Measurements from ENCODE around the gene LCE1D. TPM values are rescaled to one million over a fixed set of nuclear protein-coding genes. Genes with fewer than 3 reads are reported as not detected.

LCE1D gene
- total RNA-seq, 4 donors from 2014 or later, result not detected

DNA sequence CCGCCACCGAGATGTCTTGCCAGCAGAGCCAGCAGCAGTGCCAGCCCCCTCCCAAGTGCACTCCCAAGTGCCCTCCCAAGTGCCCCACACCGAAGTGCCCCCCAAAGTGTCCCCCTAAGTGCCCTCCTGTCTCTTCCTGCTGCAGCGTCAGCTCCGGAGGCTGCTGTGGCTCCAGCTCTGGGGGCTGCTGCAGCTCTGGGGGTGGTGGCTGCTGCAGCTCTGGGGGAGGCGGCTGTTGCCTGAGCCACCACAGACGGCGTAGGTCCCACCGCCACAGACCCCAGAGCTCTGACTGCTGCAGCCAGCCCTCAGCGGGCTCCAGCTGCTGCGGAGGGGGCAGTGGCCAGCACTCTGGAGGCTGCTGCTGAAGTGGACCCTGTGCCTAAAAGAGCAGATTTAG is 20.2 kb upstream of the LCE1D start:
- Histone ChIP-seq H3K27me3 (no peaks in the 10 kb centered on the region), H3K27ac (no peak overlapping the region), H3K4me1 (no peaks in the 10 kb centered on the region), H3K4me3 (no peak overlapping the region), H3K9me3 (no peaks in the 10 kb centered on the region), H3K36me3 (no peaks in the 10 kb centered on the region)
- intact Hi-C loops (cut with DNase I; ENCODE audit: low total_unique reads), result no loop called here
- WGBS, 2 donors (ENCODE audit: low coverage in 1 of 2), result 76 to 100% methylated on average over 1 to 10 of the region's 11 CpGs
- in situ Hi-C loops (cut with MboI; ENCODE audit: low pct_ligation_motif_present in 1 of 4, low pct_unique_long_range_greater_than_20kb in 1 of 4, low sequenced_read_pairs in 3 of 4), result no loop called here
- DNase-seq, result no peak
- TF ChIP-seq POLR2A (IDR thresholded peaks at IDR 0.05) (no peak), EP300 (IDR thresholded peaks at IDR 0.05; ENCODE audit: low read depth) (no peak), POLR2AphosphoS5 (IDR thresholded peaks at IDR 0.05) (no peak)
- TF ChIP-seq, protein P1, sequence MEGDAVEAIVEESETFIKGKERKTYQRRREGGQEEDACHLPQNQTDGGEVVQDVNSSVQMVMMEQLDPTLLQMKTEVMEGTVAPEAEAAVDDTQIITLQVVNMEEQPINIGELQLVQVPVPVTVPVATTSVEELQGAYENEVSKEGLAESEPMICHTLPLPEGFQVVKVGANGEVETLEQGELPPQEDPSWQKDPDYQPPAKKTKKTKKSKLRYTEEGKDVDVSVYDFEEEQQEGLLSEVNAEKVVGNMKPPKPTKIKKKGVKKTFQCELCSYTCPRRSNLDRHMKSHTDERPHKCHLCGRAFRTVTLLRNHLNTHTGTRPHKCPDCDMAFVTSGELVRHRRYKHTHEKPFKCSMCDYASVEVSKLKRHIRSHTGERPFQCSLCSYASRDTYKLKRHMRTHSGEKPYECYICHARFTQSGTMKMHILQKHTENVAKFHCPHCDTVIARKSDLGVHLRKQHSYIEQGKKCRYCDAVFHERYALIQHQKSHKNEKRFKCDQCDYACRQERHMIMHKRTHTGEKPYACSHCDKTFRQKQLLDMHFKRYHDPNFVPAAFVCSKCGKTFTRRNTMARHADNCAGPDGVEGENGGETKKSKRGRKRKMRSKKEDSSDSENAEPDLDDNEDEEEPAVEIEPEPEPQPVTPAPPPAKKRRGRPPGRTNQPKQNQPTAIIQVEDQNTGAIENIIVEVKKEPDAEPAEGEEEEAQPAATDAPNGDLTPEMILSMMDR (IDR thresholded peaks at IDR 0.05), result no peak

DNA sequence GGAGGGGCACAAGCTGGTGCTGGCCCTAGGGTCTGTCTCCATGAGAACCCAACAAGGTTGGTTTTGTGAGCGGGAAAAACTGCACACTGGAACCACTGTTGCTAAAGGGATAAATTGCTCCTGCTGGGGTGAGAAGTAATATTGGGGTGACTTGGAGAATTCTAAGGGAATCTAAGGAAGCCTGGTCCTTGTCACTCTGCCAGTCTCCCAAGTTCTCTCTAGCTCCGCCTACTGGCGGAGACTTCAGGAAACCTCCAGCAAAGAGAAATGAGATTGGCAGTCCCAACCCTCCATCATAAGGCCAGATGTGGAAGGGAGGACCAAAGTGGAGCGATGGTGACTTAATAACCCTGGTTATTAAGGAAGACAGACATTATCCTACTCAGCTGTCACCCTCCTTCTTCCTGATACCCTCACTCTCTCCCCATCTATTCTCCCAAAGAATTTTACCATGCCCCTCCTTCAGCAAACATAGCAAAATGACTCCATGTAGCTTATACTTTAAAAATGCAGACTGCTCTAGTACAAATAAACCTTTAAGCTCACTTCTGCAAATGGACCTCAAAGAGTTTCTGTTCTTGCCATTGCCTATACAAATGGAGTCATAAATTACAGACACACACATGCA is 18.9 kb upstream of the LCE1D start:
- no peak for TF ChIP-seq POLR2AphosphoS5 (IDR thresholded peaks at IDR 0.05)
- no peak for TF ChIP-seq POLR2A (IDR thresholded peaks at IDR 0.05)
- no peak for TF ChIP-seq EP300 (IDR thresholded peaks at IDR 0.05; ENCODE audit: low read depth)
- TF ChIP-seq, protein P1 (IDR thresholded peaks at IDR 0.05), result no peak
- WGBS, 2 donors (ENCODE audit: low coverage in 1 of 2), result 48% methylated on average over 4 of the region's 4 CpGs; no CpG with 5 or more reads in 1 of the 2 donors
- no peak overlapping the region for H3K27ac ChIP-seq
- H3K9me3 ChIP-seq, result no peaks in the 10 kb centered on the region
- DNase-seq, result no peak
- no peak overlapping the region for H3K4me3 ChIP-seq
- no peaks in the 10 kb centered on the region for H3K36me3 ChIP-seq
- in situ Hi-C loops (cut with MboI; ENCODE audit: low pct_ligation_motif_present in 1 of 4, low pct_unique_long_range_greater_than_20kb in 1 of 4, low sequenced_read_pairs in 3 of 4) (no loop called here), intact Hi-C loops (cut with DNase I; ENCODE audit: low total_unique reads) (no loop called here)
- H3K4me1 ChIP-seq, result no peaks in the 10 kb centered on the region
- H3K27me3 ChIP-seq, result no peaks in the 10 kb centered on the region

DNA sequence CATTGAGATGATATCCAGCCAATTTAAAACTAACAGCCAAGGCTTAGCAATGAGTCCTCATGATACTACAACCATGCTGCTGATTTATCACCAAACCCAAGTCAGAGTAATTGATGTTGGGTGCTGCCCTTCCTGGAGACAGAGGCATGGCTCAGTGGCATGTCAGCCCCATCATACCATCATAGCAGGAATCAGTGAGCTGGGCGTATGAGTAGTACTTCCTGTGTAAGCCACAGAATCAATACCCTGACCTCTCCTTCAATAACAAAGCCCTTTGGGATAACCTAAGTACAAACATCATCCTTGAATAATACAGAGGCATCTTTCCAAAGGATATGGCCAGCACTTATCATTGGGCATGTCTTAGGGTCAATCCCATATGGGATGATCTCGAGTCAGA is 13.4 kb upstream of the LCE1D start:
- in situ Hi-C loops (cut with MboI; ENCODE audit: low pct_ligation_motif_present in 1 of 4, low pct_unique_long_range_greater_than_20kb in 1 of 4, low sequenced_read_pairs in 3 of 4), result no loop called here
- Histone ChIP-seq H3K36me3 (no peaks in the 10 kb centered on the region), H3K4me3 (no peak overlapping the region), H3K27me3 (no peaks in the 10 kb centered on the region), H3K9me3 (no peaks in the 10 kb centered on the region), H3K4me1 (no peaks in the 10 kb centered on the region), H3K27ac (no peak overlapping the region)
- DNase-seq, result no peak
- WGBS, 2 donors (ENCODE audit: low coverage in 1 of 2), result 54% methylated on average over 2 of the region's 2 CpGs; no CpG with 5 or more reads in 1 of the 2 donors
- intact Hi-C loops (cut with DNase I; ENCODE audit: low total_unique reads), result no loop called here
- TF ChIP-seq EP300 (IDR thresholded peaks at IDR 0.05; ENCODE audit: low read depth) (no peak), POLR2AphosphoS5 (IDR thresholded peaks at IDR 0.05) (no peak), POLR2A (IDR thresholded peaks at IDR 0.05) (no peak)
- TF ChIP-seq, protein P1 (IDR thresholded peaks at IDR 0.05), result no peak

DNA sequence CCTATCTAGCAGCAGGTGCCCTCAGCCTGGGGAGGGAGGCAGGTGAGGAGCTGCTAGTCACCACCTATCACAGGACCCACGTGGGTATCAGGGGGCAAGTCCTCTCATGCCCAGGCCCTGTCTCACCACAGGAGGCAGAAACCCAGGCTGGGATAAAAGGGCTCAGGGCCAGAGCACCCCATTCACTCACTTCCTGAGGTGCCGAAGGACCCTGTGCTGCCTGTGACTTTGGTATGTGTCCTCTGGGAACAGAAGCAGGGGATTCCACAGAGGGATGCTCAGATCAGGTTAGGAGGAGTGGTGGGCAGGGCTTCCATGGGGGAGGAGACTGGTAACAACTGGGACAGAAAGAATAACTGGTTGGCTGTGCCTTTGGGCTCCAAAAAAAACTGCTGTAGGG is 10.4 kb upstream of the LCE1D start, which contains the start of gene LCE1E:
LCE1E (plus strand) TSS at position 181 of the 400 bp plus-strand sequence. CDS start 1,043 bp downstream, outside the sequence.
- Histone ChIP-seq H3K4me3 (no peak within 1 kb of the TSS), H3K36me3 (no peaks in the 10 kb centered on the region), H3K27ac (no peak within 1 kb of the TSS), H3K9me3 (no peaks in the 10 kb centered on the region), H3K27me3 (no peaks in the 10 kb centered on the region), H3K4me1 (no peaks in the 10 kb centered on the region)
- TF ChIP-seq EP300 (IDR thresholded peaks at IDR 0.05; ENCODE audit: low read depth), result no peak
- no peak for TF ChIP-seq POLR2AphosphoS5 (IDR thresholded peaks at IDR 0.05)
- TF ChIP-seq POLR2A (IDR thresholded peaks at IDR 0.05), result no peak
- TF ChIP-seq, protein P1 (IDR thresholded peaks at IDR 0.05), result no peak
- in situ Hi-C loops (cut with MboI; ENCODE audit: low pct_ligation_motif_present in 1 of 4, low pct_unique_long_range_greater_than_20kb in 1 of 4, low sequenced_read_pairs in 3 of 4) (no loop called here), intact Hi-C loops (cut with DNase I; ENCODE audit: low total_unique reads) (no loop called here)
- WGBS, 2 donors (ENCODE audit: low coverage in 1 of 2), result 47 to 63% methylated on average over 1 to 2 of the region's 2 CpGs
- DNase-seq, result no peak
